Hepatocyte (in vitro differentiated cells): ENCODE results near the gene TMEM273.

ENCODE experiments used
- EZH2 ChIP-seq: fragments of 200-600 bp; sonication (generic); IDR thresholded peaks from 2 replicates; pipeline ENCODE4 v1.6.1; 2016; ENCODE audit warnings: antibody characterized with exemption, mild to moderate bottlenecking, borderline replicate concordance
- EZH2phosphoT487 ChIP-seq: fragments of 200-600 bp; sonication (generic); IDR thresholded peaks from one replicate; pipeline ENCODE4 v1.6.1; 2018; ENCODE audit warnings: antibody characterized with exemption, mild to moderate bottlenecking, low read depth, moderate library complexity; ENCODE audit not compliant: unreplicated experiment, severe bottlenecking
- TF ChIP-seq, protein P1 (sequence below): fragments of 200-600 bp; sonication (generic); IDR thresholded peaks from 2 replicates; pipeline ENCODE4 v1.5.1; 2016; ENCODE audit warnings: antibody characterized with exemption, mild to moderate bottlenecking; ENCODE audit not compliant: poor library complexity

DNA sequence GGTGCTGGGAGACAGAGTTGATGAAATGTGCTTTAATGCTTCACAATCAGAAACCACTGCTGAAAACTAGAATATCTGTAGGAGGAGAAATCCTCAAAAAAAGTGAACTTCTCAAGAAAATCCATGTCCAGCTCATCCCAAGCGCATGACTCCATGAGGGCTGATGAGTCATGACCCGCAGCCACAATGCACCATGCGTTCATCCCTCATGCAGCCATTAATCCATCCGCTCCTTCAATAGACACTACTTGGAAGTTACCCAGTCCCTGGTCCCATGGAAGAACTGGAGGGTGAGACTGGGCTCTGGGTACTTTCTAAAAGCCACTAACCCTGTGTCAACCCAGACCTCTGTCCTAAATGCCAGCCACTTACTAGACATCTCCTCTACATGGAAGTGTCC lies 24.4 kb downstream of the TMEM273 start:
- TF ChIP-seq, protein P1, sequence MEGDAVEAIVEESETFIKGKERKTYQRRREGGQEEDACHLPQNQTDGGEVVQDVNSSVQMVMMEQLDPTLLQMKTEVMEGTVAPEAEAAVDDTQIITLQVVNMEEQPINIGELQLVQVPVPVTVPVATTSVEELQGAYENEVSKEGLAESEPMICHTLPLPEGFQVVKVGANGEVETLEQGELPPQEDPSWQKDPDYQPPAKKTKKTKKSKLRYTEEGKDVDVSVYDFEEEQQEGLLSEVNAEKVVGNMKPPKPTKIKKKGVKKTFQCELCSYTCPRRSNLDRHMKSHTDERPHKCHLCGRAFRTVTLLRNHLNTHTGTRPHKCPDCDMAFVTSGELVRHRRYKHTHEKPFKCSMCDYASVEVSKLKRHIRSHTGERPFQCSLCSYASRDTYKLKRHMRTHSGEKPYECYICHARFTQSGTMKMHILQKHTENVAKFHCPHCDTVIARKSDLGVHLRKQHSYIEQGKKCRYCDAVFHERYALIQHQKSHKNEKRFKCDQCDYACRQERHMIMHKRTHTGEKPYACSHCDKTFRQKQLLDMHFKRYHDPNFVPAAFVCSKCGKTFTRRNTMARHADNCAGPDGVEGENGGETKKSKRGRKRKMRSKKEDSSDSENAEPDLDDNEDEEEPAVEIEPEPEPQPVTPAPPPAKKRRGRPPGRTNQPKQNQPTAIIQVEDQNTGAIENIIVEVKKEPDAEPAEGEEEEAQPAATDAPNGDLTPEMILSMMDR, result no peak
- TF ChIP-seq EZH2, result no peak
- TF ChIP-seq EZH2phosphoT487, result no peak
